Right forelimb (tissue), 1 donor: ENCODE results near the gene KCTD17.

Experiments
- DNase-seq: peaks from one replicate; pipeline ENCODE4 v3.0.0-alpha.2; 2018

Gene KCTD17

GRCh38 chr22:37043828-37044538 is 7.6 kb upstream of the KCTD17 start:
- DNase-seq = no peak

- no peak for DNase-seq
Measured at GRCh38 chr22:37044634-37045625, 6.6 kb upstream of the KCTD17 start.

- no peak for DNase-seq
Measured at GRCh38 chr22:37045958-37046357, 5.6 kb upstream of the KCTD17 start.

- DNase-seq = no peak
Measured at GRCh38 chr22:37046589-37046988, 5.0 kb upstream of the KCTD17 start.

- no peak for DNase-seq
Measured at GRCh38 chr22:37047006-37047405, 4.5 kb upstream of the KCTD17 start.

GRCh38 chr22:37048133-37048532 is 3.4 kb upstream of the KCTD17 start:
- no peak for DNase-seq

GRCh38 chr22:37049224-37049623 is 2.3 kb upstream of the KCTD17 start:
- DNase-seq = no peak

GRCh38 chr22:37050913-37051312 is 629 bp upstream of the KCTD17 start:
- DNase-seq = no peak

- DNase-seq = no peak
Measured at GRCh38 chr22:37052386-37053309, 1.1 kb downstream of the KCTD17 start.

- DNase-seq = no peak
Measured at GRCh38 chr22:37053310-37054055, 1.9 kb downstream of the KCTD17 start.

- no peak for DNase-seq
Measured at GRCh38 chr22:37054056-37054395, 2.5 kb downstream of the KCTD17 start.

GRCh38 chr22:37054600-37055365 is 3.2 kb downstream of the KCTD17 start:
- no peak for DNase-seq

GRCh38 chr22:37056246-37056645 is 4.7 kb downstream of the KCTD17 start:
- no peak for DNase-seq

GRCh38 chr22:37057226-37057625 is 5.7 kb downstream of the KCTD17 start:
- DNase-seq = no peak

GRCh38 chr22:37057796-37058510 is 6.4 kb downstream of the KCTD17 start:
- no peak for DNase-seq

- no peak for DNase-seq
Measured at GRCh38 chr22:37058917-37059701, 7.6 kb downstream of the KCTD17 start.

GRCh38 chr22:37059876-37060449 is 8.4 kb downstream of the KCTD17 start:
- DNase-seq = no peak

GRCh38 chr22:37060801-37061610 is 9.5 kb downstream of the KCTD17 start:
- DNase-seq = no peak
